HepG2 (cell line): ENCODE measurements around the gene ZKSCAN3. TPM values are rescaled to one million over a fixed set of nuclear protein-coding genes. Genes with fewer than 3 reads are reported as not detected.
A peak's percentile ranks its signal among the peaks of the same experiment; 100 is the strongest.

Experiments used
- HNF1B ChIP-seq: sonication (generic); formaldehyde crosslinking; IDR thresholded peaks from 2 replicates; pipeline ENCODE4 v1.5.1; 2020; ENCODE audit warnings: mild to moderate bottlenecking, moderate library complexity, missing genetic modification reagents
- MEIS1 ChIP-seq: sonication (generic); formaldehyde crosslinking; IDR thresholded peaks from 2 replicates; pipeline ENCODE4 v1.9.0; 2021; ENCODE audit warnings: mild to moderate bottlenecking, missing genetic modification reagents, moderate library complexity, borderline replicate concordance
- NAIF1 ChIP-seq: sonication (generic); formaldehyde crosslinking; IDR thresholded peaks from 2 replicates; pipeline ENCODE4 v1.5.0; 2020; ENCODE audit warnings: mild to moderate bottlenecking, missing genetic modification reagents, borderline replicate concordance
- PRDM10 ChIP-seq: sonication (generic); formaldehyde crosslinking; IDR thresholded peaks from 2 replicates; pipeline ENCODE4 v1.4.0; 2020; ENCODE audit warnings: low read depth, missing genetic modification reagents
- PRDM15 ChIP-seq: sonication (generic); formaldehyde crosslinking; IDR thresholded peaks from 2 replicates; pipeline ENCODE4 v1.4.0; 2020; ENCODE audit warnings: missing genetic modification reagents
- ZBTB40 ChIP-seq, 2 experiments: fragments of 450-650 bp in 1 of 2; sonication (generic) in 1 of 2; formaldehyde crosslinking in 1 of 2; IDR thresholded peaks; 2 replicates each; pipeline versions ENCODE4 v1.6.1 to v1.8.0; 2016 to 2022; ENCODE audit warnings: antibody characterized with exemption in 1 of 2, mild to moderate bottlenecking in 1 of 2, missing genetic modification reagents in 1 of 2
- ZNF17 ChIP-seq: sonication (generic); formaldehyde crosslinking; IDR thresholded peaks from 2 replicates; pipeline ENCODE4 v1.5.0; 2020; ENCODE audit warnings: mild to moderate bottlenecking, missing genetic modification reagents
- ZNF549 ChIP-seq: sonication (generic); formaldehyde crosslinking; IDR thresholded peaks from 2 replicates; pipeline ENCODE4 v1.5.0; 2020; ENCODE audit warnings: missing genetic modification reagents
- polyA plus RNA-seq, 8 experiments: library from polyadenylated mRNA; depleted of rRNA in 3 of 8; stranded (reverse) in 7 of 8; unstranded in 1 of 8; fragments of >200 nt; fragmentation: Illumina TruSeq in 4 of 8; extraction: Trizol in 4 of 8; gene quantifications; 2 replicates each; pipeline versions ENCODE4 v1.2.1 to v1.2.3, GENCODE V29; 2011 to 2016; ENCODE audit warnings: low read depth in 4 of 8, missing spikeins in 1 of 8, mixed read lengths in 1 of 8; ENCODE audit not compliant: insufficient read depth in 1 of 8
- total RNA-seq, 5 experiments: library from RNA; depleted of rRNA; stranded (reverse); fragments of >200 nt; fragmentation: Illumina TruSeq; extraction: Trizol; gene quantifications; 2 replicates each; pipeline ENCODE4 v1.2.3, GENCODE V29; 2016; ENCODE audit warnings: low read depth in 1 of 5

The ZKSCAN3 gene
- total and polyA plus RNA-seq, 2 of the 13 experiments (the other 11 are each of a cell fraction or from before 2014, with no cell fraction given), result 3.3 to 7.4 TPM

- TF ChIP-seq ZBTB40 (IDR thresholded peaks at IDR 0.05) (no peak), ZBTB40 (CRISPR knock-in tag; IDR thresholded peaks at IDR 0.05) (peak; percentile 79; the same call in 1 of the 2 replicates), ZNF17 (CRISPR knock-in tag) (no peak), ZNF549 (CRISPR knock-in tag) (no peak), PRDM15 (CRISPR knock-in tag) (peak; percentile 52), HNF1B (CRISPR knock-in tag) (peak; percentile 40), PRDM10 (CRISPR knock-in tag) (peak; percentile 75; the same call in 1 of the 2 replicates), NAIF1 (no peak), MEIS1 (CRISPR knock-in tag) (peak; percentile 64; the same call in 1 of the 2 replicates)
Measured at GRCh38 chr6:28335564-28336283, 14.0 kb upstream of the ZKSCAN3 start, which contains the start of gene ZSCAN31 (continued).
